ENCODE data around the gene CCSER2. TPM values are rescaled to one million over a fixed set of nuclear protein-coding genes. Genes with fewer than 3 reads are reported as not detected.

CCSER2 gene
- total and polyA plus RNA-seq, 2 donors (not counting 1 experiment from before 2014, with no cell fraction given), result 6.0 to 45.9 TPM

- Histone ChIP-seq H3K4me3 (ENCODE audit: control extremely low read depth in 1 of 5, extremely low read depth in 1 of 5, insufficient read depth in 1 of 5, low read depth in 2 of 5, low read length in 4 of 5) (no peak overlapping the region), H3K4me2 (replicated peaks; ENCODE audit: low read depth, low read length, poor library complexity, severe bottlenecking) (no peak overlapping the region), H2AFZ (ENCODE audit: insufficient read depth, low read depth, low read length, poor library complexity, severe bottlenecking) (no peak overlapping the region), H3K36me3 (replicated peaks in 1 of 2; ENCODE audit: control extremely low read depth in 1 of 2, control insufficient read depth in 1 of 2, extremely low read depth in 1 of 2, insufficient read depth in 2 of 2, low read length in 1 of 2) (no peaks in the 10 kb centered on the region), H4K20me1 (ENCODE audit: control insufficient read depth, insufficient read depth, low read length, poor library complexity, severe bottlenecking) (peaks cover 59% of the 10 kb centered on the region), H3K9me3 (ENCODE audit: control extremely low read depth in 1 of 3, control insufficient read depth in 2 of 3, insufficient read depth in 1 of 3, low read length in 2 of 3) (peaks cover 0 to 1% (median 0%) of the 10 kb centered on the region in 3 donors), H3K27ac (ENCODE audit: low read length in 2 of 2) (no peak overlapping the region), H3K79me2 (ENCODE audit: control insufficient read depth, insufficient read depth, low read length) (peaks cover 88% of the 10 kb centered on the region), H3K9ac (ENCODE audit: low read length) (no peak overlapping the region), H3K27me3 (replicated peaks in 1 of 4; ENCODE audit: control extremely low read depth in 1 of 4, control insufficient read depth in 3 of 4, insufficient read depth in 4 of 4, low read length in 3 of 4) (no peaks in the 10 kb centered on the region), H3K4me1 (ENCODE audit: control insufficient read depth in 2 of 2, insufficient read depth in 2 of 2, low read length in 2 of 2) (peaks cover 3 to 18% of the 10 kb centered on the region in 2 donors)
- peaks cover 29% of the 10 kb centered on the region for H3K4me1 Mint-ChIP-seq
- WGBS (ENCODE audit: insufficient coverage), result 100% methylated on average over 2 of the region's 9 CpGs
- no peak for DNase-seq
- no peak for ATAC-seq (ENCODE audit: low read depth)
- no peaks in the 10 kb centered on the region for H3K27me3 Mint-ChIP-seq
- no peak overlapping the region for H3K4me3 Mint-ChIP-seq
- POLR2A ChIA-PET, result no interaction called here
- intact Hi-C loops (cut with micrococcal nuclease), result no loop called here
- H3K27ac Mint-ChIP-seq, result no peak overlapping the region
- H3K9me3 Mint-ChIP-seq (ENCODE audit: insufficient read depth), result no peaks in the 10 kb centered on the region
- TF ChIP-seq EZH2 (IDR thresholded peaks at IDR 0.05; ENCODE audit: borderline replicate concordance, insufficient read depth, low read depth, low read length, poor library complexity, severe bottlenecking) (no peak), CTCF (IDR thresholded peaks at IDR 0.05) (no peak)
- CTCF ChIA-PET, result interaction anchor here (0.9 to 1.2 kb wide), 2 partner anchors 11 to 13 kb away, joined by 3 to 8 read pairs; no protein-coding TSS in a partner anchor
These were observed 12.5 kb downstream of the CCSER2 start for GRCh38 chr10:84340632-84341537.

- intact Hi-C loops (cut with micrococcal nuclease), result no loop called here
- no peak overlapping the region for H3K4me3 Mint-ChIP-seq
- no peak overlapping the region for H3K4me3 ChIP-seq (ENCODE audit: control extremely low read depth in 1 of 5, extremely low read depth in 1 of 5, insufficient read depth in 1 of 5, low read depth in 2 of 5, low read length in 4 of 5)
- H3K27me3 ChIP-seq (replicated peaks in 1 of 4; ENCODE audit: control extremely low read depth in 1 of 4, control insufficient read depth in 3 of 4, insufficient read depth in 4 of 4, low read length in 3 of 4), result no peaks in the 10 kb centered on the region
- ATAC-seq (ENCODE audit: low read depth) (no peak), DNase-seq (no peak)
- peaks cover 0 to 1% (median 0%) of the 10 kb centered on the region in 3 donors for H3K9me3 ChIP-seq (ENCODE audit: control extremely low read depth in 1 of 3, control insufficient read depth in 2 of 3, insufficient read depth in 1 of 3, low read length in 2 of 3)
- no CpG with 5 or more reads among the region's 1 CpG for WGBS (ENCODE audit: insufficient coverage)
- TF ChIP-seq EZH2 (IDR thresholded peaks at IDR 0.05; ENCODE audit: borderline replicate concordance, insufficient read depth, low read depth, low read length, poor library complexity, severe bottlenecking) (no peak), CTCF (IDR thresholded peaks at IDR 0.05) (no peak)
- H2AFZ ChIP-seq (ENCODE audit: insufficient read depth, low read depth, low read length, poor library complexity, severe bottlenecking), result no peak overlapping the region
- H3K9ac ChIP-seq (ENCODE audit: low read length), result no peak overlapping the region
- H3K4me1 Mint-ChIP-seq, result peaks cover 29% of the 10 kb centered on the region
- peaks cover 53% of the 10 kb centered on the region for H4K20me1 ChIP-seq (ENCODE audit: control insufficient read depth, insufficient read depth, low read length, poor library complexity, severe bottlenecking)
- H3K27me3 Mint-ChIP-seq, result no peaks in the 10 kb centered on the region
- H3K27ac Mint-ChIP-seq, result no peak overlapping the region
- H3K4me2 ChIP-seq (replicated peaks; ENCODE audit: low read depth, low read length, poor library complexity, severe bottlenecking), result no peak overlapping the region
- H3K9me3 Mint-ChIP-seq (ENCODE audit: insufficient read depth), result no peaks in the 10 kb centered on the region
- no peaks in the 10 kb centered on the region for H3K36me3 ChIP-seq (replicated peaks in 1 of 2; ENCODE audit: control extremely low read depth in 1 of 2, control insufficient read depth in 1 of 2, extremely low read depth in 1 of 2, insufficient read depth in 2 of 2, low read length in 1 of 2)
- H3K27ac ChIP-seq (ENCODE audit: low read length in 2 of 2), result no peak overlapping the region
- H3K79me2 ChIP-seq (ENCODE audit: control insufficient read depth, insufficient read depth, low read length), result peaks cover 88% of the 10 kb centered on the region
- ChIA-PET POLR2A (no interaction called here), CTCF (interaction anchor here (0.9 to 1.2 kb wide), 2 partner anchors 10 to 12 kb away, joined by 3 to 8 read pairs; no protein-coding TSS in a partner anchor)
- peaks cover 3 to 18% of the 10 kb centered on the region in 2 donors for H3K4me1 ChIP-seq (ENCODE audit: control insufficient read depth in 2 of 2, insufficient read depth in 2 of 2, low read length in 2 of 2)
These were observed 13.1 kb downstream of the CCSER2 start for GRCh38 chr10:84341538-84341856.
